ENCODE data around the gene SLC22A9.
A peak's percentile ranks its signal among the peaks of the same experiment; 100 is the strongest.
"Not testable (repeated sequence)": the region's sequence is repeated elsewhere in the genome, so short reads cannot be mapped to it uniquely, and the experiment has no call there.

The SLC22A9 gene

DNA sequence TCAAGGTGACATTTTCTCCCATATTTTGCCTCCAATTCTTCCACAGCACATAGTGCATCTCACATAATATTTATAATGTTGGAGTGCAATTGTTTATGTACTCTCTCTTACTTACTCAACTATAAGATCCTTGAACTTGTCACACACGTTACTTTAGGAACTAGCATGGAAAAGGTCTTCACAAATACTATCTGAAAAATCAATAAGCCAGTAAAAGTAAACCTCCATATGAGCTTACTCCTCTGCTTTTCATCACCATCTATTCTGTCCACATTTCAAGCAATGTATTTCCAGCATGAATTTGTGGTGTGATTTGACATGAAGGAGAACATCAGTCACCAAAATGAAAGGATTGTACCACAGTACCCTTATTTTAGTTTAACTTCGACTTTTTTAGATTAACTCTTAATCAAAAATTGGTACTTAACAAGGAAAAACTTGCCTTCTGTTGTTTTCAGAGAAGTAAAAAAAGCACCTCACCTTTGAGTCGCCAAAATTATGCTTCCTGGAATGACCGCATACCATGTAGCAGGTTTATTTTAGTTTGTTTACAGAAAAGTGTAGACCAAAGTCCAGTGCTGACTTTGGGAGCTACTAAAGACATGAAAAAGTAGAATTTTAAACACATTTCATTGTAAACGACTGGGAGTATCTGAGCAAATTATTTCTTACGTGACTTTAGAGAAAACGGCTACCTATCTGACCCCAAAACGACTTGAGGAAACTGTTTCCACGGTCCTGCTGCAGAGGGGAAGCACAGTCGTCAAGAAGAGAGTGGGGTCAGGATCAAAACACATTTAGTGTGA lies at the start of gene SLC22A9:
TSS of gene SLC22A9 (plus strand) at position 621 of the 806 bp plus-strand sequence. CDS start 272 bp downstream, outside the sequence.
- TF ChIP-seq, protein P1, sequence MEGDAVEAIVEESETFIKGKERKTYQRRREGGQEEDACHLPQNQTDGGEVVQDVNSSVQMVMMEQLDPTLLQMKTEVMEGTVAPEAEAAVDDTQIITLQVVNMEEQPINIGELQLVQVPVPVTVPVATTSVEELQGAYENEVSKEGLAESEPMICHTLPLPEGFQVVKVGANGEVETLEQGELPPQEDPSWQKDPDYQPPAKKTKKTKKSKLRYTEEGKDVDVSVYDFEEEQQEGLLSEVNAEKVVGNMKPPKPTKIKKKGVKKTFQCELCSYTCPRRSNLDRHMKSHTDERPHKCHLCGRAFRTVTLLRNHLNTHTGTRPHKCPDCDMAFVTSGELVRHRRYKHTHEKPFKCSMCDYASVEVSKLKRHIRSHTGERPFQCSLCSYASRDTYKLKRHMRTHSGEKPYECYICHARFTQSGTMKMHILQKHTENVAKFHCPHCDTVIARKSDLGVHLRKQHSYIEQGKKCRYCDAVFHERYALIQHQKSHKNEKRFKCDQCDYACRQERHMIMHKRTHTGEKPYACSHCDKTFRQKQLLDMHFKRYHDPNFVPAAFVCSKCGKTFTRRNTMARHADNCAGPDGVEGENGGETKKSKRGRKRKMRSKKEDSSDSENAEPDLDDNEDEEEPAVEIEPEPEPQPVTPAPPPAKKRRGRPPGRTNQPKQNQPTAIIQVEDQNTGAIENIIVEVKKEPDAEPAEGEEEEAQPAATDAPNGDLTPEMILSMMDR (IDR thresholded peaks at IDR 0.05; ENCODE audit: control insufficient read depth, extremely low read depth, insufficient read depth) = no peak
- DNase-seq (ENCODE audit: low read depth) = no peak
- H3K4me3 ChIP-seq (ENCODE audit: low read depth, low read length) = no peak within 1 kb of the TSS

DNA sequence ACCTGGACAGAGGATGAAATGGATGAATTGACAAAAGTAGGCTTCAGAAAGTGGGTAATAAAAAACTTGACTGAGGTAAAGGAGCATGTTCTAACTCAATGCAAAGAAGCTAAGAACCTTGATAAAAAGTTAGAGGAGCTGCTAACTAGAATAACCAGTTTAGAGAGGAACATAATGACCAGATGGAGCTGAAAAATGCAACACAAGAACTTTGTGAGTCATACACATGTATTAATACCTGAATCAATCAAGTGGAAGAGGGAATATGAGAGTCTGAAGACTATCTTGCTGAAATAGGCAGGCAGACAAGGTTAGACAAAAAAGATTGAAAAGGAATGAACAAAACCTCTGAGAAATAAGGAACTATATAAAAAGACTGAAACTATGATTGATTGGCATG lies 47.9 kb upstream of the SLC22A9 start:
- H3K4me3 ChIP-seq (ENCODE audit: low read depth, low read length) = no peak overlapping the region
- no peak for DNase-seq (ENCODE audit: low read depth)
- TF ChIP-seq, protein P1 (IDR thresholded peaks at IDR 0.05; ENCODE audit: control insufficient read depth, extremely low read depth, insufficient read depth) = no peak

DNA sequence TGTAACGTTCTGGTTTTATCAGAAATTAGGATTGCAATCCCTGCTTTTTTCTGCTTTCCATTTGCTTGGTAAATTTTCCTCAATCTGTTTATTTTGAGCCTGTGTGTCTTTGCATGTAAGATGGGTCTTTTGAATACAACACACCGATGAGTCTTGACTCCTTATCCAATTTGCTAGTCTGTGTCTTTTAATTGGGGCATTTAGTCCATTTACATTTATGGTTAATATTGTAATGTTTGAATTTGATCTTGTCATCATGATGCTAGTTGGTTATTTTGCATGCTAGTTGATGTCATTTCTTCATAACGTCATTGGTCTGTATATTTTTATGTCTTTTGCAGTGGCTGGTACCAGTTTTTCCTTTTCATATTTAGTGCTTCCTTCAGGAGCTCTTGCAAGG lies 34.5 kb upstream of the SLC22A9 start:
- DNase-seq (ENCODE audit: low read depth); H3K4me3 ChIP-seq (ENCODE audit: low read depth, low read length): not testable (repeated sequence)

DNA sequence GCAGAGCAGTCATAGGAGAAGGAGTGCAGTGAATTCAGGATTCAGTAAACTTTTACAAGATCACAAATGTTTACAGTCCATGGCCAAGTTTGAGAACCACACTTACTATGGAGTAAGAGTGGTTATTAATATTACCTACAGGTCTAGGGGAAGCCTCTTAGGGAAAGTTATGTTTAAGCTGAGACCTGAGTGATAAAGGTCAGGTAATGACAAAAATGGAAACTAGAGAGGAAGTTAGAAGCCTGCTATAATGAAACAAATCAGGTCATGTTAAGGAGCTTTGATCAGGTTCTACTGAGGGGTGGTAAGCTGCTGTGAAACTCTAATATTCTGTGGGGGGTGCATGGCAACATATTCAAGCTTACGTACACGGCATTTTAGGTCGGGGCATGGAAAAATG lies 32.5 kb upstream of the SLC22A9 start:
- no peak for DNase-seq (ENCODE audit: low read depth)
- H3K4me3 ChIP-seq (ENCODE audit: low read depth, low read length) = no peak overlapping the region
- TF ChIP-seq, protein P1 (IDR thresholded peaks at IDR 0.05; ENCODE audit: control insufficient read depth, extremely low read depth, insufficient read depth) = no peak

DNA sequence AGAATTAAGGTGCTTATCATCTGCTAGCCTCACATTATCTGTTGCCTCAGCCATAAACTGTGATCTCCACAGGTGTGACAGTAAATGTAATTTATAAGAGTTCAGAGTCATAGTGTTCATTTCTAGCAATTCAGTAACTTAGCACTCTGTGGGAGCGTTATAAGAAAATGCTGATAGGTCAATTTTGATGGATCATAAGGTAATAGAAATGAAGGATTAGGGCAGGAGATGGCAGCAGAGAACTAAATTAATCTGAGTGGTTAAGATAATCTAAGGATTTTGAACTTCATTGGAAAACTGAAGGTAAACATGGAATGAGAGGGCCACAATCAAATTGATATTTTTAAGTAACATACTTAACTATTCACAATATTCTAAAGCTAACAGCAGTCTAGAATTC lies 26.5 kb upstream of the SLC22A9 start:
- no peak overlapping the region for H3K4me3 ChIP-seq (ENCODE audit: low read depth, low read length)
- TF ChIP-seq, protein P1 (IDR thresholded peaks at IDR 0.05; ENCODE audit: control insufficient read depth, extremely low read depth, insufficient read depth) = peak; percentile 11; the same call in 1 of the 2 replicates

DNA sequence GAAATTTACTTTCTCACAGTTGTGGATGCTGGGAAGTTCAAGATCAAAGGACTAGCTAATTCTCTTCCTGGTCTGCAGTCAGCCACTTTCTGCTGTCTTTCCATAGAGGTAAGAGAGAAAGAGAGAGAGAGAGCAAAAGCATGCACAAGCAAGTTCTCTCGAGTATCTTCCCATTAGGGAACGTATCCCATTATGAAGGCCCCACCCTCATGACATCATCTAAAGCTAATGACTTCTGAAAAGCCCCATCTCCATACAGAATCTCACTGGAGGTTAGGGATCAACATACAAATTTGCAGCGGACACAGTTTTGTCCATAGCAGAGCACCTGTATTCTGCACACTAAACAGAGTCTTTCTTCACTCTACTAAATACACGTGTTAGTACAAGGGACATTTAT lies 17.4 kb upstream of the SLC22A9 start:
- DNase-seq (ENCODE audit: low read depth) = no peak
- TF ChIP-seq, protein P1 (IDR thresholded peaks at IDR 0.05; ENCODE audit: control insufficient read depth, extremely low read depth, insufficient read depth) = no peak
- H3K4me3 ChIP-seq (ENCODE audit: low read depth, low read length) = no peak overlapping the region

More for the DNA sequence above, 26.5 kb upstream of the SLC22A9 start:
- DNase-seq (ENCODE audit: low read depth) = no peak

DNA sequence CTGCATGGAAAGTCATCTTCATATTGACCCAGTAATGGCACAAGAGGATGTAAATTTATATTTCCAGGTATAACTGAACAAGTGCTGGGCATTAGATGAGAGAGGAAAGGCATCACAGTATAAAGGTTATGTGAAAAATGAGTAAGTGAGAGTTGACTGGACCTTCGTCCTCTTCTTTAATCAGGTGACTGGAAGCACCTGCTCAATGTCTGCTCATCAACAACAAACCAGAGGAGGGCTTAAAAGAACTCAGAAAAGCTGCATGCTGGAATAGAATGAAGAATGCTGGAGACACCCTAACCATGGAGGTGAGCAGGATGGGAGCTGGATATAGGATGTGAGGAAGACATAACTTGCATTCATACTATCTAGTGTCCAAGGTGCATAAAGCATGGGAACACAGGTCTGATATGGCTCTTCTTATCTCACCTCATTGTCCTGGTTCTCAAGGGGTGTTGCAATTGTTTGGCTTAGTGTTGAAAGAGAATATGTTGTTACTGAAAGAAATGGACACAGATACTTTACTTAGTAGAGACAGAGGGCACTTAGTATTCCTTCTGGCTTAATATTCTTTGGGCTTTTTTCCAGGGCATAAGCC lies 7.3 kb upstream of the SLC22A9 start:
- no peak overlapping the region for H3K4me3 ChIP-seq (ENCODE audit: low read depth, low read length)
- no peak for DNase-seq (ENCODE audit: low read depth)
- TF ChIP-seq, protein P1 (IDR thresholded peaks at IDR 0.05; ENCODE audit: control insufficient read depth, extremely low read depth, insufficient read depth) = no peak

All from LNCaP clone FGC (cell line).